IMR-90 (cell line): ENCODE data around the gene GUCY1A2. TPM values are rescaled to one million over a fixed set of nuclear protein-coding genes. Genes with fewer than 3 reads are reported as not detected.

Source experiments
- ATAC-seq: fragments of 200-7000 bp; cut with Tn5 transposase; 2 replicates; pipeline ENCODE4 v1.9.1; 2020; ENCODE audit warnings: low read depth, mild to moderate bottlenecking, moderate library complexity
- BruUV-seq: library from RNA; stranded (reverse); fragments of 400-500 nt; replicated peaks from 2 replicates; lab custom pipeline; 2021; lab: Mats Ljungman, UMichigan
- CTCF ChIA-PET: fragments of 300-600 bp; formaldehyde crosslinking; extraction: SDS; loops from one replicate; lab custom pipeline; 2021; ENCODE audit warnings: antibody characterized with exemption; lab: Yijun Ruan, JAX
- POLR2A ChIA-PET: fragments of 300-600 bp; sonication (Branson Sonifier 250); formaldehyde crosslinking; loops from one replicate; lab custom pipeline; 2022; ENCODE audit warnings: antibody characterized with exemption; ENCODE audit not compliant: unreplicated experiment; lab: Charles Lee
- DNase-seq: peaks from one replicate; pipeline ENCODE4 v3.0.0; 2013
- H2AFZ ChIP-seq: replicated peaks from 2 replicates; pipeline ENCODE3; 2013; ENCODE audit warnings: low read length, mild to moderate bottlenecking; ENCODE audit not compliant: poor library complexity
- H2AK5ac ChIP-seq: 2 replicates; pipeline ENCODE4 v1.6.1; 2013; ENCODE audit warnings: low read depth, low read length, inconsistent platforms
- H2AK9ac ChIP-seq: replicated peaks from 2 replicates; pipeline ENCODE3; 2013; ENCODE audit warnings: mild to moderate bottlenecking, low read depth, low read length, moderate library complexity; ENCODE audit not compliant: poor library complexity
- H2BK120ac ChIP-seq: 2 replicates; pipeline ENCODE4 v1.6.1; 2013; ENCODE audit warnings: low read depth, low read length, inconsistent platforms
- H2BK15ac ChIP-seq: 3 replicates; pipeline ENCODE4 v1.6.1; 2013; ENCODE audit warnings: low read depth, low read length, inconsistent platforms
- H2BK20ac ChIP-seq: 2 replicates; pipeline ENCODE4 v1.6.1; 2013; ENCODE audit warnings: low read depth, mild to moderate bottlenecking, inconsistent platforms, low read length, moderate library complexity
- H2BK5ac ChIP-seq: 2 replicates; pipeline ENCODE4 v1.6.1; 2013; ENCODE audit warnings: mild to moderate bottlenecking, low read depth, low read length, inconsistent platforms; ENCODE audit not compliant: poor library complexity, severe bottlenecking
- H3K14ac ChIP-seq: replicated peaks from 2 replicates; pipeline ENCODE4 v1.6.1; 2013; ENCODE audit warnings: low read depth, low read length, inconsistent platforms
- H3K18ac ChIP-seq: 2 replicates; pipeline ENCODE4 v1.6.1; 2013; ENCODE audit warnings: low read depth, low read length, control low read depth
- H3K23ac ChIP-seq: 2 replicates; pipeline ENCODE4 v1.6.1; 2013; ENCODE audit warnings: low read depth, low read length, inconsistent platforms
- H3K27ac ChIP-seq: 2 replicates; pipeline ENCODE4 v1.5.1; 2013; ENCODE audit warnings: mild to moderate bottlenecking, control low read depth, low read length; ENCODE audit not compliant: insufficient read depth
- H3K27me3 ChIP-seq: 2 replicates; pipeline ENCODE4 v1.6.1; 2013; ENCODE audit warnings: low read length; ENCODE audit not compliant: control insufficient read depth, insufficient read depth
- H3K36me3 ChIP-seq: 2 replicates; pipeline ENCODE4 v1.6.1; 2013; ENCODE audit warnings: low read length, mixed read lengths; ENCODE audit not compliant: control insufficient read depth, insufficient read depth
- H3K4ac ChIP-seq: 2 replicates; pipeline ENCODE4 v1.6.1; 2013; ENCODE audit warnings: low read depth, low read length, inconsistent platforms
- H3K4me1 ChIP-seq: 2 replicates; pipeline ENCODE4 v1.6.1; 2013; ENCODE audit warnings: low read length, mixed read lengths; ENCODE audit not compliant: control insufficient read depth, insufficient read depth
- H3K4me2 ChIP-seq: 2 replicates; pipeline ENCODE4 v1.6.1; 2013; ENCODE audit warnings: low read depth, mild to moderate bottlenecking, control low read depth, low read length, moderate library complexity
- H3K4me3 ChIP-seq: 2 replicates; pipeline ENCODE4 v1.5.1; 2013; ENCODE audit warnings: low read depth, mild to moderate bottlenecking, control low read depth, low read length, moderate library complexity; ENCODE audit not compliant: insufficient read depth
- H3K56ac ChIP-seq: 2 replicates; pipeline ENCODE4 v1.6.1; 2013; ENCODE audit warnings: low read length, inconsistent platforms; ENCODE audit not compliant: insufficient read depth; ENCODE audit errors: extremely low read depth
- H3K79me1 ChIP-seq, 2 experiments: 2 replicates each; pipeline ENCODE4 v1.6.1; 2013; ENCODE audit warnings: low read length in 2 of 2, inconsistent platforms in 1 of 2, low read depth in 1 of 2
- H3K9ac ChIP-seq: 2 replicates; pipeline ENCODE4 v1.6.1; 2013; ENCODE audit warnings: low read depth, low read length, control low read depth
- H3K9me1 ChIP-seq: 2 replicates; pipeline ENCODE4 v1.6.1; 2013; ENCODE audit warnings: low read length, inconsistent platforms; ENCODE audit not compliant: insufficient read depth
- H3K9me3 ChIP-seq: 2 replicates; pipeline ENCODE4 v1.6.1; 2013; ENCODE audit warnings: low read length; ENCODE audit not compliant: control insufficient read depth, insufficient read depth
- H4K20me1 ChIP-seq: 2 replicates; pipeline ENCODE4 v1.6.1; 2013; ENCODE audit warnings: low read length, inconsistent platforms; ENCODE audit not compliant: insufficient read depth
- H4K5ac ChIP-seq: 2 replicates; pipeline ENCODE4 v1.6.1; 2013; ENCODE audit warnings: mild to moderate bottlenecking, low read depth, low read length, control low read depth
- H4K8ac ChIP-seq, 2 experiments: 2 replicates each; pipeline ENCODE4 v1.6.1; 2013; ENCODE audit warnings: low read depth in 2 of 2, low read length in 2 of 2, control low read depth in 1 of 2, inconsistent platforms in 1 of 2
- H4K91ac ChIP-seq: 2 replicates; pipeline ENCODE4 v1.6.1; 2013; ENCODE audit warnings: low read depth, low read length, inconsistent platforms; ENCODE audit not compliant: insufficient read depth
- RCOR1 ChIP-seq: IDR thresholded peaks from 2 replicates; pipeline ENCODE4 v1.6.1; 2012; ENCODE audit warnings: mild to moderate bottlenecking, low read length, improper control_type of control experiment; ENCODE audit not compliant: insufficient replicate concordance
- dilution Hi-C: fragments of 300-500 bp; cut with HindIII; formaldehyde crosslinking; loops from one replicate; pipeline ENCODE4 v1.14.3; 2018; ENCODE audit warnings: low sequenced_read_pairs; ENCODE audit not compliant: unreplicated experiment
- in situ Hi-C: fragments of 300-500 bp; cut with MboI; formaldehyde crosslinking; loops from 3 replicates; pipeline ENCODE4 v1.14.3; 2019; ENCODE audit warnings: low sequenced_read_pairs, inconsistent platforms, mixed read lengths
- intact Hi-C: fragments of 100-400 bp; cut with micrococcal nuclease; formaldehyde crosslinking; loops from 2 replicates; pipeline ENCODE4 v1.10.0; 2022
- polyA plus RNA-seq, 3 experiments: library from polyadenylated mRNA; depleted of rRNA; stranded (reverse); fragments of >200 nt; gene quantifications; 2 replicates each; pipeline ENCODE4 v1.2.3, GENCODE V29; 2012; ENCODE audit warnings: low replicate concordance in 1 of 3
- total RNA-seq: library from RNA; depleted of rRNA; stranded (reverse); fragments of >200 nt; gene quantifications from 2 replicates; pipeline ENCODE4 v1.2.3, GENCODE V29; 2012

Gene GUCY1A2
- total and polyA plus RNA-seq, 2 of the 4 experiments (the other 2 are of a cell fraction), result under 0.01 to 0.03 TPM

GRCh38 chr11:106842134-106842533 lies 176.1 kb downstream of the GUCY1A2 start:
- no peaks in the 10 kb centered on the region for H3K9me1 ChIP-seq
- H3K4ac ChIP-seq, result no peak overlapping the region
- H4K91ac ChIP-seq, result no peak overlapping the region
- H2BK120ac ChIP-seq, result no peak overlapping the region
- H3K9me3 ChIP-seq, result no peaks in the 10 kb centered on the region
- no peak overlapping the region for H2AK9ac ChIP-seq
- H3K4me3 ChIP-seq, result no peak overlapping the region
- intact Hi-C loops (no loop called here), in situ Hi-C loops (no loop called here), dilution Hi-C loops (no loop called here)
- H4K20me1 ChIP-seq, result no peaks in the 10 kb centered on the region
- BruUV-seq, result no TSS peak
- H3K27ac ChIP-seq, result no peak overlapping the region
- H3K23ac ChIP-seq, result no peak overlapping the region
- no peak overlapping the region for H3K56ac ChIP-seq
- H3K4me1 ChIP-seq, result no peaks in the 10 kb centered on the region
- no peaks in the 10 kb centered on the region for H3K36me3 ChIP-seq
- ChIA-PET CTCF (no interaction called here), POLR2A (no interaction called here)
- no peak overlapping the region for H2BK15ac ChIP-seq
- DNase-seq (no peak), ATAC-seq (no peak)
- no peak overlapping the region for H4K8ac ChIP-seq
- no peak overlapping the region for H4K5ac ChIP-seq
- no peak overlapping the region for H3K14ac ChIP-seq
- H3K18ac ChIP-seq, result no peak overlapping the region
- no peak for TF ChIP-seq RCOR1
- no peak overlapping the region for H3K9ac ChIP-seq
- H3K27me3 ChIP-seq, result no peaks in the 10 kb centered on the region
- H2AFZ ChIP-seq, result no peak overlapping the region
- H3K79me1 ChIP-seq, result no peaks in the 10 kb centered on the region
- H2AK5ac ChIP-seq, result no peak overlapping the region
- H3K4me2 ChIP-seq, result no peak overlapping the region
- H2BK20ac ChIP-seq, result no peak overlapping the region
- H2BK5ac ChIP-seq, result no peak overlapping the region
